T1000 (cell line): ENCODE measurements around the gene CDKAL1.
A peak's percentile ranks its signal among the peaks of the same experiment; 100 is the strongest.

ENCODE experiments used
- DNase-seq: peaks from one replicate; lab custom pipeline; 2025; ENCODE audit warnings: mixed read lengths; lab: John Stamatoyannopoulos, UW

CDKAL1 gene

GRCh38 chr6:21144928-21145327, 610.7 kb downstream of the CDKAL1 start:
- DNase-seq: no peak

GRCh38 chr6:21147995-21148394, 613.7 kb downstream of the CDKAL1 start:
- no peak for DNase-seq

GRCh38 chr6:21149470-21149869, 615.2 kb downstream of the CDKAL1 start:
- peak; percentile 59 for DNase-seq

- no peak for DNase-seq
Observed at GRCh38 chr6:21150667-21151066, 616.4 kb downstream of the CDKAL1 start.

- DNase-seq: no peak
Observed at GRCh38 chr6:21151119-21151518, 616.9 kb downstream of the CDKAL1 start.

- DNase-seq: no peak
Observed at GRCh38 chr6:21151530-21151929, 617.3 kb downstream of the CDKAL1 start.

GRCh38 chr6:21157186-21157929, 623.1 kb downstream of the CDKAL1 start:
- DNase-seq: no peak

- no peak for DNase-seq
Observed at GRCh38 chr6:21158149-21158548, 623.9 kb downstream of the CDKAL1 start.

- DNase-seq: no peak
Observed at GRCh38 chr6:21158873-21159272, 624.6 kb downstream of the CDKAL1 start.

- no peak for DNase-seq
Observed at GRCh38 chr6:21159465-21159864, 625.2 kb downstream of the CDKAL1 start.

- DNase-seq: no peak
Observed at GRCh38 chr6:21161707-21162106, 627.5 kb downstream of the CDKAL1 start.

GRCh38 chr6:21163110-21163837, 629.0 kb downstream of the CDKAL1 start:
- no peak for DNase-seq

- no peak for DNase-seq
Observed at GRCh38 chr6:21163838-21164180, 629.6 kb downstream of the CDKAL1 start.

GRCh38 chr6:21164768-21165326, 630.6 kb downstream of the CDKAL1 start:
- DNase-seq: no peak

GRCh38 chr6:21166754-21167153, 632.5 kb downstream of the CDKAL1 start:
- DNase-seq: no peak

- no peak for DNase-seq
Observed at GRCh38 chr6:21167790-21168189, 633.5 kb downstream of the CDKAL1 start.

GRCh38 chr6:21171801-21172200, 637.5 kb downstream of the CDKAL1 start:
- DNase-seq: no peak

GRCh38 chr6:21173031-21173430, 638.8 kb downstream of the CDKAL1 start:
- no peak for DNase-seq

- no peak for DNase-seq
Observed at GRCh38 chr6:21173678-21174077, 639.4 kb downstream of the CDKAL1 start.

- no peak for DNase-seq
Observed at GRCh38 chr6:21176197-21176596, 641.9 kb downstream of the CDKAL1 start.

GRCh38 chr6:21180155-21180554, 645.9 kb downstream of the CDKAL1 start:
- no peak for DNase-seq

GRCh38 chr6:21180800-21181337, 646.6 kb downstream of the CDKAL1 start:
- no peak for DNase-seq

- DNase-seq: no peak
Observed at GRCh38 chr6:21181866-21182265, 647.6 kb downstream of the CDKAL1 start.
